GM20000 (cell line): ENCODE data around the gene CACNA1H.
A peak's percentile ranks its signal among the peaks of the same experiment; 100 is the strongest.

Experiments used
- DNase-seq: peaks from one replicate; pipeline ENCODE4 v3.0.0; 2012; ENCODE audit warnings: low spot score
- TF ChIP-seq, protein P1 (sequence below): IDR thresholded peaks from 2 replicates; pipeline ENCODE4 v1.5.1; 2012; ENCODE audit warnings: mild to moderate bottlenecking, control low read depth; ENCODE audit errors: extremely low read depth, missing control alignments

Gene CACNA1H

GRCh38 chr16:1192384-1193073 is 39.6 kb downstream of the CACNA1H start:
- TF ChIP-seq, protein P1, sequence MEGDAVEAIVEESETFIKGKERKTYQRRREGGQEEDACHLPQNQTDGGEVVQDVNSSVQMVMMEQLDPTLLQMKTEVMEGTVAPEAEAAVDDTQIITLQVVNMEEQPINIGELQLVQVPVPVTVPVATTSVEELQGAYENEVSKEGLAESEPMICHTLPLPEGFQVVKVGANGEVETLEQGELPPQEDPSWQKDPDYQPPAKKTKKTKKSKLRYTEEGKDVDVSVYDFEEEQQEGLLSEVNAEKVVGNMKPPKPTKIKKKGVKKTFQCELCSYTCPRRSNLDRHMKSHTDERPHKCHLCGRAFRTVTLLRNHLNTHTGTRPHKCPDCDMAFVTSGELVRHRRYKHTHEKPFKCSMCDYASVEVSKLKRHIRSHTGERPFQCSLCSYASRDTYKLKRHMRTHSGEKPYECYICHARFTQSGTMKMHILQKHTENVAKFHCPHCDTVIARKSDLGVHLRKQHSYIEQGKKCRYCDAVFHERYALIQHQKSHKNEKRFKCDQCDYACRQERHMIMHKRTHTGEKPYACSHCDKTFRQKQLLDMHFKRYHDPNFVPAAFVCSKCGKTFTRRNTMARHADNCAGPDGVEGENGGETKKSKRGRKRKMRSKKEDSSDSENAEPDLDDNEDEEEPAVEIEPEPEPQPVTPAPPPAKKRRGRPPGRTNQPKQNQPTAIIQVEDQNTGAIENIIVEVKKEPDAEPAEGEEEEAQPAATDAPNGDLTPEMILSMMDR, result no peak
- no peak for DNase-seq

GRCh38 chr16:1193143-1193824 is 40.4 kb downstream of the CACNA1H start:
- no peak for DNase-seq
- TF ChIP-seq, protein P1, result no peak

- no peak for DNase-seq
- TF ChIP-seq, protein P1, result no peak
Observed at GRCh38 chr16:1193825-1194581, 41.1 kb downstream of the CACNA1H start.

DNA sequence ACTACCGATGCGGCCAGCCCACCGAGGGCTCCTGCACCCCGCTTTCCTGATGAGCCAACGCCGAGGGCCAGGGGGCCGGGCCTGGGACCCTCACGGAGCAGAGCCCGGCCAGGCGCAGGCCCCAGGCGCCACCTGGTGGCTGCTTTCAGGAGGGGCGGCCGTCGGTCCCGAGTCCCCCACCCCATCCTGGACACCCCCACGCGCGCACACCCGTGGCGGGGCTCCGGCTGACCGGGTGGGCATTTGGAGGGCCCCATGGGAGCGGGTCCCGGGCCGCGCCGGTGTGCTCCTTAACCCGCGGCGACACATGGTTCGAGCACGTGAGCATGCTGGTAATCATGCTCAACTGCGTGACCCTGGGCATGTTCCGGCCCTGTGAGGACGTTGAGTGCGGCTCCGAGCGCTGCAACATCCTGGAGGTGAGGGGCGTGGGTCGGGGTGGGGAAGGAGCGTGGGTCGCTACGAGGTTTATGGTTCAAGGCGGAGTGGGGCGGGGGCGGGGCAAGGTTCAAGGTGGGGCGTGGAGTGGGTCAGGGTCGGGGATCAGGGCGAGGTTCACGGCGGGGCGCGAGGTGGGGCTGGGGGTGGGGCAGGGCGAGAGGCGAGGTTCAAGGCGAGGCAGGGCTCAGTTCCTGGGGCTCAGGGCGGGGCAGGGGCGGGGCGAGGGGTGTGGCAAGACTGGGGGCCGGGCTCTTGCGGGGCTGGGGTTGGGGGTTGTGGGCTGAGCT is 41.9 kb downstream of the CACNA1H start:
- TF ChIP-seq, protein P1, result peak; percentile 29
- DNase-seq, result peak; percentile 76

- TF ChIP-seq, protein P1, result no peak
- DNase-seq, result no peak
Observed at GRCh38 chr16:1195393-1195666, 42.4 kb downstream of the CACNA1H start.

DNA sequence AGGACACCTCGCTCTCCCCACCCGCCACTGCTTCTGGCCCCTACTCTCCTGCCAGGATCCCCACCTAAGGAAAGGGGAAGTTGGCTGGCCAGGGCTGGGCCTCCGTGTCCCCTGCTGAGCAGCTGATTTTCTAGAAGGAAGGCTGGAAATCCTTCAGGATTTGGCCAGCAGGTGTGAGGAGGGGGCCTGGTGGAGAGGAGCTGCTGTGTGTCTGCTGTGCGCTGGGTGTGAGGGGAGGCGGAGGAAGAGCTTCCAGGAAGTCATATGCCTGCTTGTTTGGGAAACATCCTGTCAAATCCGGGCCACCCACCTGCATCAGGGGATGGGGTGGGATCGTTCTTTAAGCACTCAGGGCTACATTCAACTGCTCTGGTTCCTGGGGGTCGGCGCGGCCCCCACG is 43.6 kb downstream of the CACNA1H start:
- TF ChIP-seq, protein P1, result no peak
- no peak for DNase-seq
